ENCODE results near the gene ARHGEF9.

Gene ARHGEF9

DNA sequence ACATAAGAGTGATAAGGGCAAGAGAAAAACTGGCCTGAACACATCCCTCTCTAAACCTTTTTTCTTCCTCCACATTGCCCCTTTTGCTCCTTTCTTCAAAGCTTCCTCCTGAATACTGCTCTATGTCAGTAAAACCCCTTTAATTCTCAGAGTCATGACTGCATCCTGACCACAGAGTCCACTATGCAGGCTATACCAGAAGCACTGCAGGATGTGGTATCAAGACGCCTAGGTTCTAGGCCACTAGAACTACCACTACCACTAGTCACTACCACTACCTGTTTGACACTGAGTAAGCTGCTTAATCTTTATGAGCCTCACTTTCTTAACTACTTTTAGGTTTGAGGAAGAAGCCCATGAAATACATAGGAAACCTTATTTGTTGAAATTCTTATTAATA, 38.7 kb downstream of the ARHGEF9 start:
- DNase-seq = no peak

DNA sequence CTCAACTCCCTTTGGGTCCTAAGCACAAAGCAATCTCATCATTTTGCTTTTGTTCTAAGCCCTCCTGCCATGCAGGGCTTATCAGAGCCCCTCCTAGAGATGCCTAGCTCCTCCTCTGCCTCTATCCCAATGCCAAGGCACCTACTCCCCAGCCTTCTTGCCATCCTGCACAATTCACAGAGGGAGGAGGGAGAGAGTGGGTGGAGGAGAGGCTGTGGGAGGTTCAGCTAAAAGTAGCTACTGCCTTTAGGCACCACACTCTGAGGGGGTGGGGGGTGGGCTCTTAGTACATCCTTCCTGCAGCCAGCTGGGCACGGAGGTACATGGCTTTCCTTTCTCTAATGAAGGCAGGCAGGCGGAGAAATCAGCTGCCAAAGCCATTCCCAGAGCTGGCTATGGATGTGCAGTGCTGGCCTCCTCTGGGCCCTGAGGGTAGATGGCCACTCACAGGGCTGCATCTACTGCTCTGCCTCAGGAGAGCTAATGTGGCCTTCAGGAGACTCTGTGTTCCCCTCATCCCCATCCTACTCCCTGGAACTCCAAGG, 40.1 kb downstream of the ARHGEF9 start:
- no peak for DNase-seq

DNA sequence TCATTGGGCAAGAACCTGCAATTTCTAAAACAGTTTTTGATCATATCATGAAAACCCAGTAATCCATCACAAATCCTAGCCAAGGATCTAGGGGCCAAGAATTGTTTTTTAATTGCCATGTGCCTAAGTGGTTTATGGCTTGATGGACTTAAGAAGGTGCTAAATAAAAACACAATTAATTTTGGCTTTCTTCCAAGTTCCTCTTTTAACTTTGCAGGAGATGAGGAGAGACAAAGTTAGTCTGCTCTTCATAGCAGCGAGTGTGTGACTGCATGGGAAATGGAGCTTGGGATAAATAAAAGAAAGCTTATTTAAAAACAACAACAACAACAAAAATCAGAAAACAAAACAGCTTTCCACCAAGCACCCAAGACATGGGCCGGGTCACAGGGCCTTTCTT, 41.4 kb downstream of the ARHGEF9 start:
- no peak for DNase-seq

DNA sequence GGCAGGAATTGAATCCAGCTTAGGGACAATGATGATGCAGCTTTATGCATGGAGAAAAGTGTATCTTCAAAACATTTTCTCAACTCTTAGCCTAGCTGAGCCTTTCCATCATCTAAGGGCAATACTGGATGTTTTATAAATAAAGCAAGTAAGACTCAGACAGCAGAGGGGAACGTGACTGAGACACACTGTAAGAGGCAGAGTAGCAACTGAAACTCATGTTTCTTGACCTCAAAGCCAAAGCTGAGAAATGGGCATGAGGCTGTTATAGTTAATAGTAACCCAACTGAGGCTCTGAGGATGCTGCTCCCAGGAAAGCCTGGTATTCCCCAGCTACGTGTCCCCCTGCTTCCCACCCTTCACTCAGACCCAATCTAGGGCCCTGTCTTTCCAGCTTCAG, 44.6 kb downstream of the ARHGEF9 start:
- no peak for DNase-seq

DNA sequence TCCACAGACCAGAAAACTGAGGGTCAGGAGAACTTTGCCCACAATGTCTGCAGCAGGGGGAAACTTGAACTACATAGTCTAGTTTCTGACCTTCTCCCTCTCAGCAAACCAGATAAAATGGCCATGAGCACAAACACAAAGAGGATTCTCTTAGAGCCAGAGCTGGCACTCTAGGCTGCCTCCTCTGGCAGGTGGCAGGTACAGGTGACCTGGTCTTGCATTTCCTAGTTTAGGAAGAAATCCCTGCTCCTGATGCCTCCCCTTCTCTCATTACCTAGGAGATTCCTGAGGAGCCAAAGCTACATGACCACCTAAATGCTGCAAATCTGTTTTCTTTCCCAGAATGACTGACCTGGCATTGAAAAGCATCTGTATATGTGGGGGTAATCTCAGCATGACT, 45.1 kb downstream of the ARHGEF9 start:
- DNase-seq = no peak

DNA sequence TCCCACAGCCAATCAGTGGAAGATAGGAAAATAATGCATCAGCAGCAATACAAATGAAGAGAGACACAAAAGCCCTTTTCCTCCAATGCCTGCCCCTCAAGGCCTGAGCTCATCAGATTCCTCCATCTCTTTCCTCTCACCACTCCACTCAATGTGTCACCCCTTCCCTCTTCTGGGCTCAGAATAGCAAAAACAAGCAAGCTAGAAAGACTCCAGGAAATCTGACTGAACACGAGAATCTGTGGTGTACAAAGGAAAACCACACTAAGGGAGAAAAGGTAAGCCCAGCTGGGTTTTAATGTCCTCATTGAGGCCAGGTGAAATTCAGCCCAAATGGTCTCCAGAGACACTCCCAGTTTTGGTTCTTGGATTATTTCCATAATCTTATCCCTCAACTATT, 46.3 kb downstream of the ARHGEF9 start:
- DNase-seq = no peak

DNA sequence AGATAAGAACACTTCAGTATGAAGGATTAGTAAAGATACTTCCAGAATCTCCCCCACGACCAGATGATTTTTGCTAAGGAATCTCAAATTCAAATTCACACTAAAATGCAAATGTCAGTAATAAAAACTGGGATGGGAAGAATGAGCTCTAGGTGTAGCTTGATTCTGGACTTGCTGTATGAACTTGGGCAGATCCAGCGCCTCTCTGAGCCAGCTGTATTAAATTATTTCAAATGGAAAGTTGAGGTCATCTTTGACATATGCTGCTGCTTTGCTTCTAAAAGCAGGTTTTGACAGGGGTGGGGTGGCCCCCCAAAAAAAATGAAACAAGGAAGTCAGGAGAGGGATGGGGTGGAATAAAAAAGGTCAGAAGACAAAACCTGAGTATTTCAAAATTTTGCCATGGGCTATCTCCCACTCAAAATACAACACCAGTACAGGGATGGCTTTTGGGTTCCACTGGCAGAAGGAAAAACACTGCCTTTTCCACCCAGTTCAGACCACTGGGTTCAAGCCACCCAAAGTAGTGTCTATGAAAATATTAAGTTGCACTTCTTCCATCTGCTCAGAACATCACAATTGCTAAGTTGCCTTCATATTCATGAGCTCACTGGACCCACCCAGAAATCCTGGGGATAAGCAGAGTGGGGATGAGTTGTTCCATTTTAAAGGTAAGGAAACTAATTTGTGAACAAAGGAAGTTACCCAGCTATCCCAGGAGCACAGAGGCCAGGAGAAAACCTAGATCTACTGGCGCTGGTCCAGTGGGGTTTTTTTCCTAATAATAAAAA, 47.7 kb downstream of the ARHGEF9 start:
- no peak for DNase-seq

DNA sequence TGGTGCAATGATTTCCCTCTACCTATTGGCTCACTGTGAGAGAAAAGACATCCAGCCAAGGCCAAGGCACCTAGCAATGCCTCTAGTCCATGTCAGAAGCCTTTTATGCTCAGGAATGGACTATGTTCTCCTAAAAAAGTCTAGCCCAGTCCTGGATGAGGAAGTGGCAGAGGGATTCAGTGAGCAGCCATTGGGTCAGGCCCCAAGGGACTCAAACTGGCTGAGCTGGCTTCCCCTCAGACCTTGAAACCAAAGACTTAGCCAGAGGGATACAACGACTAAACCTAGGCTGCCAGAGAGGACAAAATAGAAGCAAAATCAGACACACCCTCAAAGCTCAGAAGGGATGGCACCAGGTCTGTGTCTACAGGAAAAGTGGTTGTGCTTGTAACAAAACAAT, 49.1 kb downstream of the ARHGEF9 start:
- no peak for DNase-seq

DNA sequence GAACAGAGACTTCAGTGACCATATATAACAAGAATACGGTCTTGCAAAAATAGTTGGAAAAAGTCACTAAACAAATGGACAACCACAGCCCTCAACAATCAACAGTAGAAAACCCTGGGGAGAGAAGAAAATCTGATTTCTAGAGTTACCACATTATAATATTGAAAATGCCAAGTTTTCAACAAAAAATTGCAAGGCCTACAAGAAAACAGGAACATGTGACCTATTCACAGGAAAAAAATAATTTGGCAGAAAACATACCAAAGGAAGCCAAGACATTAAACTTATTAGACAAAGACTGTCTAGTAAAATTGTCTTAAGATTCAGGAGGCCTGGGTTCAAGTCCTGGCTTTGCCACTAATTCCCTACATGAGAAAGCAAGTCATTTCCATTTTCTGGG, 64.7 kb downstream of the ARHGEF9 start:
- DNase-seq = no peak

DNA sequence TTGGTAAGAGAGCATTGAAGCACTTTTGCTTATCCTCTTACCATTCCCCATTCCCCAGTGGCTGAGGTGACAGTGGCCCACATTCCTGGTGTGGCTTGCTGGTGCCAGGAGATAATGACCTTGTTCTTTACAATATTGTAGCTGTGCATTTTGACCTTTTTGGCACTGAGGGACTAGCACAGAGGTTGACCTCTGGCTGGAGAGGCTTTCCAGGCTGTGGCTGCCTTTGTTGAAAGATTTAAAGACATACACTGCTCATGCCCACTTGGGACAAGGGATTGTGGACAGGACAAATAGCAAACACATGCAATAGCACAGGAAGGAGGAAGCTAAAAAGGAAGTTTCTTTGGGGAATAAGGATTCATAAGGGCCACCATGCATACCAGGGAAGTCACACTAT, 65.4 kb downstream of the ARHGEF9 start:
- no peak for DNase-seq

DNA sequence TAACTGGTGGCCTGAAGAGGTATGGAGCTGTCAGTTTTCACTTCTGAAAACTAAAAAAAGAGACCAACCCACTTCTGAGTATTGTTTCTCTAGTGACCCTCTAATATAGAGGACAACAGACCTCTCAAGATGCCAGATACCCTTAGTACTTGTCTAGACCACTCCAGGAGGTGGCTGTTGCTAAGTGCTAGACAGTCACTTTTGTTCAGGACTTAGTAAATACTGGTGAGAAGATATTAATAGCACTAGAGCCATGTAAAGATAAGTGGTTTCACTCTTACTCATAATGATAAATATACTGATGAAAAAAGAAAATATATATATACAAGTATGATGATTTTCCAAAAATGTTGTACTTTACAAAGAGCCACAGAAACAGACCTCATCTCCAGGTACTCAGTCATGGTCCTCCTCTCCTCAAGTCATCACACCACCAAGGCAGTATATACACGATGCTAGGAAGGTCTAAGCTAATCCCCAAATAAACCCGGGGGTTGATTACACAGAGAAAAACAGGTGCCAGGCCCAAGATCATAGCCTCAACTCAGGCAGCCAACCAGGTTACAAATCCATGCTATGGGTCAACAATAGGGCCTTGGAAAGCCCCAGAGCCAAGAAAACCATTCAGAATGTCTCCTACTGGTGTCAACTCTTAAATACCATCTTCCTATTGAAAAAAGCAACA, 66.9 kb downstream of the ARHGEF9 start:
- DNase-seq = no peak

DNA sequence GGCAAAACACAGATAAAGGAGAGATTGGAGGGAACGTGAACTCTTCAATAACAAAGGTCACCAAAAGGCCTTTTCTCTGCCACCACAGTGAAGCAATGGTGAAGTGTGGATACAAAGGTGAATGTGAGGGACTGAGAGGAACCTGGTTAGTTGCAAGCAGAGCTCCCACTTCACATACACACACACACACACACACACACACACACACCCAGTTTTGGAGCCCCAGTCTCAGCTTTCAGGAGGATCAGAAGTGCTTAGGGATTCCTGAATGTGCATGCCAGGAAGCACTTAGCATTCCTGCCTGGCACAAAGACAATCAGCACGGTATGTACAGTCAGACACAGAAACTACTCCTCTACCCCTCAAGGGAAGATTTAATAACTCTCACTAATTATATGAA, 71.5 kb downstream of the ARHGEF9 start:
- DNase-seq = no peak

DNA sequence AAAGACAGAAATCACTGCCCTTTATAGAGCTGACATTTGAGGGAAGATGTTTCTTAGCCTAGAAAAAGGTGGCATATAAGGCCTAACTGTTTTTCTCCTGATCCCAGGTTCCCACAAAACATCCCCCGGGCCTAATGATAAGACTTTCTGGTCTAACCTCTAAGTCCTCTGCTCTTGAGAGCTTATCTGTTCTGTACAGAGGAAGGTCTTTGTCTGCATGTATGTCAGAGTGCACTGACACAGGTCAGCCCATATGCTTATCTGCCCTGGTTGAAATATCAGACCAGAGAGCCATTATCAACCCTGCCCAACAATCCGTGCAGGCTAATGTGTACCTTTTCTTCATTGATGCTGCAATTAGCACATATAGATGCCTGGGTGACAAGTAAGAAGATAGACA, 76.2 kb downstream of the ARHGEF9 start:
- no peak for DNase-seq

DNA sequence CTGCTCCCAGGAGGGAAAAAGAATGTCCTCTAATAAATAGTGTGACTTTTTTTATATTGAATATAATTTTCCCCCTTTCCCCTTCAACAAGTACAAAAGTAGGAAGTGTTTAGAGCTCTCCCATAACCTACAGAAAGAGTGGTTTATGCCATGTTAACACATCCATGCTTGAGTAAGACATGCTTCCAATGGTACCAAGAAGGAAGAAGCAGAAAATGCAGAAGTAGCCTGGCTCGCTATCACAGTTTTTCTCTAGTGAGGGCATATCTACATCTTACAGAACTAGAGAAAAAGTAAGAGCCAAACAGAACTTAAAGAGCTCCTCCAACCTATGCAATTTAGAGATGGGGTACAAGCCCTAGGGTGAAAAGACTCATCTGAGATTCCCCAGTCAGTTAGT, 82.5 kb downstream of the ARHGEF9 start:
- no peak for DNase-seq

DNA sequence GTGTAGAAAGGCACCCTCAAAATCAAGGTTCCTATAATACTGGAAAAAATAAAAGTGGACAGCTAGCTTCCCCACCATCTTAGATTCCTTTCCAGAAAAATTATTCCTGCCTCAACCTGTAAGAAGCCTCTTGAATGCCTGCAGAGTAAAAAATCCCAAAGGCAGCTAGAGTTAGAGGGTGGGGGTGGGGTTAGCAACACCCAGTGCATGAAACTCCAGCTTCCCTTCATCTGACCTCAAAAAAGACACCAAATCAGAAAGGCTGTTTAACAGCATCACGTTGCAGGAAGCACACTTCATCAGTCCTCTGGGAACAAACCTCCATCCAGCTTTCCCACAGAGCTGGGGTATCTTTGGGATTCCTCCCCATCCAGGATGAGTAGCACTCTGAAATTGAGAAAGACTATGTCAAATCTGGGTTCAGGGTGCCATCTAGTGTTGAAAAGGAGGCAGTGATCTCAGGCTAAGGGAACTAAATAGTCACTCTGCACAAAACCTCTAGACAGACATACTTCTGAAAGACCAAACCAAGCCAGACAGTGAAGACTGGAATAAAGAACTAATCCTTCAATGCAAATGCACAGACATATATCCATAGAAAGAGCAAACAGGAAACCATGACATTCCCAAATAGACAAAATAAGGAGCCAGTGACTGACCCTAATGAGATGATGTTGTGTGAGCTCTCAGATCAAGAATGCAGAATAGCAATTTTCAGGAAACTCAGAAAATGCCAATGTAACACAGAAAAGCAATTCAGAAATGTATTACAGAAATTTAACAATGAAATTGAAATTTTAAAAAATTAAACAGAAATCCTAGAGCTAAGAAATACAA, 97.9 kb downstream of the ARHGEF9 start:
- DNase-seq = peak; percentile 35

DNA sequence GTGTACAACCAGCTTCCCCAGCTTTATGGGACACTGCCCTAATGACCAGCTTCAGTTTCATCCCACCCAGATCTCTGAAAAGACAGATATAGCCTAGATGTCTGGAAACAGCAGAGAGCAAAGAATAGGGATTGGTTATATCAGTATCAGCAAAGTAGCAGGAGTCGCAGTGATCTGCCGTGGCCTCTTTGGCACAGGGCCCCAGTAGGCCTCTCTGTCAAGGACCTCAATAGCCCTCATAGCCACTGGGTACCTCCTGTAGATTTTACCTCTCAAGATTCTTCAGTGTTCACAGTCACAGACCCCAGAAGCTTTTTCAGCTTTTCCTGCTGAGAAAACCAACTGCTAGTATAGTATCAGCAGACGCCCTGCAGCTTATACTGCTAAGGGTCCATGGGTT, 104.6 kb downstream of the ARHGEF9 start:
- DNase-seq = no peak

DNA sequence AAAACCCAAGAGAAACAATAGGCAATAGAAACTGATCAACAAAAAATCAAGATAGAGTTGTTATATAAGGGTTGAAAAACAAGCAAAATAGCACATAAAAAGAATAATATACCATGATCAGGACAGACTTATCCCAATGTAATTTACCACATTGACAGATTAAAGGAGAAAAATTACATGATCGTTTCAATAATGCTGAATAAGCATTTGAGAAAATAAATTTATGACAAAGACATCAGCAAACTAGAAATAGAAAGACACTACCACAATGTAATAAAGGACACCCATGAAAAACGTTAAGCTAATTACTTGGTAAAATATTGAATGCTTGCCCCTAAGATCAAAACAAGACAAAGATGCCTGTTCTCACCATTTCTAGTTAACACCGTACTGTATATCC, 105.6 kb downstream of the ARHGEF9 start:
- no peak for DNase-seq

DNA sequence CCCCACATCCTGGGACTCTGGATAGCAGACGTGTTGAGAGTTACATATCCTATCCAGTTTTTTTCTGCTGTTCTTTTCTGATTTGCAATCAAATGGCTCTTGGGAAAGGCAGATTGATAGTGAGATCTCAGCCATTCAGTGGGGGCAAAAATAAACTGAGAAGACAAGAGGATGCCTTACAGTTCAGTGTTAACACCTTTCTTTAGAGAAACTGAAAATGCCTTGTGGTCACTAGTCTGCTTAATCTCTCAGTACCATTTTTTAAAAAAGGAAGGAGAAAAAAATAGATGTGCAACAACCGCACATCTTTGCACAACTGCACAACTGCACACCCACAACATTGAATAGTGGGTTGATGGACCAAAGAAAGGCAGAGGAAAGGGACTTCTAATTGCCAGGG, 109.3 kb downstream of the ARHGEF9 start:
- DNase-seq = no peak

DNA sequence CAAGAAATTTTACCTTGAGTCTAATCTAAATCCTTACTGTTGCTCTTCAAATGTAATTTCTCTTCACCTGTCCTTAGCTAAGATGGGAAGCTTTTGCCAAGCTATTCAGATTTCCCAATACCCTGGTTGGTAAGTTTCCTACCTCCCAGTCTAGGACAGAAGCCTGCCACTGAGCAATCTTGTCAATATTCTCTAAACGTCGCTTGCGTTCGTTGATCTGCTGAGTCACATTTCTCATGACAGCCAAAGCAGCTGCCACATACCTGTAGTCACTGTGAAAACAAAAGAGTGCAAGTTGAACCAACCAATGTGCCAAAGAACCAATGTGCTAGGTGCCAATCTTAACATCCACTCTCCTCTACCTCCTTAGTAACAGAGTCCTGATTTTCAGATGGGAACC, 111.1 kb downstream of the ARHGEF9 start:
- DNase-seq = no peak

DNA sequence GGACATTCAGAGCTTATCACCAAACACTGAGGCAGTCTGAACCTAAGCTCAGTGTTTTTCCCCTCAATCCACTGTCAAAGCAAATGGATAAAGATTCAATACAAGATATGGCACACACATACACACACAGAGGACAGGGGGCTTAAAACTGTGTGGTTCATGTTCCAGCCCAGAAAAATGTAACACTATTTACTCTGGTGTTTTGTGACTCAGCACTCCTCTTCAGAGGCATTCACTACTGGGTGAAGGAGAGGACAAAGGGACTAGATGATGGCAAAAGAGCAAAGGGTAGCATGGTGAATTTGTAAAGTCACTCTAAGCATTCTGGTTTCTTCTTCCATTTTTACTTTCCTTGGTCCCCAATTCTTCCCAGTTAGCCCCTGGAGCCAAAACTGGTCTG, 120.3 kb downstream of the ARHGEF9 start:
- no peak for DNase-seq

DNA sequence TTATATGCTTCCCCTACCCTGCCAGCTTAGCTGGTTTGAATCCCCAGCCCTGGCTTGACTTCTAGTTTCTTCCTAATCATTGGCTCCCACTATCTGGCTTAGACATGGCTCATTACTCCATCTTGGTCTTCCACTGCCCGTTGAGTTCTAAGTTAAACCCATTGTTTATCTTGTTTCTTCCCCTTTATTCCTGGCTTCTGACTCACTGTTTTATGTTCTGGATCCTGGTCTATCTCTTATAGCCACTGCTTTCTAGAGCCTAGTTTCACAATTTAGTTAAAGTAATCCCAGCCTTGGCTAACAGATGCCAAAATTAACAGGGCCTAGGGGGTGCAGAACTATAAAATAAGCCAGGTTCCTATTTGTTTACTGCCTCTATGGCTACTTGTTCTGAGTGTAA, 120.9 kb downstream of the ARHGEF9 start:
- no peak for DNase-seq

DNA sequence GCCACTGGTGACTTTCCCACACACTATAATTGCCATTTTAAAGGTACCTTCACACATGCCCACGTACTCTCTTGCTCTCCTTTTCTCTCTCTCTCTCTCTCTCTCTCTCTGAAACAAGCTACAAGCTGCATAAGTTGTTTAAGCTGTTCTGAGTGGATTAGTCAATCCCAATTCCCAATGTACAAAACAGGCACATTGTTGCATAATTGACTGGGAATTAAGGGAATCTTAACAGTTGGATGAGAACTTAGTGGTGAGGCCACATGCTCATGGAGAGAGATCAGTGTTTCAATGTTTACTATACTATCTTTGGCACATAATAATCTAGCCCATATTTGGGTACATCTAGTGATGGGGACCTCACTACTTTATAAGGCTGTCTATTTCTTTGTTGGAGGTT, 123.3 kb downstream of the ARHGEF9 start:
- no peak for DNase-seq

DNA sequence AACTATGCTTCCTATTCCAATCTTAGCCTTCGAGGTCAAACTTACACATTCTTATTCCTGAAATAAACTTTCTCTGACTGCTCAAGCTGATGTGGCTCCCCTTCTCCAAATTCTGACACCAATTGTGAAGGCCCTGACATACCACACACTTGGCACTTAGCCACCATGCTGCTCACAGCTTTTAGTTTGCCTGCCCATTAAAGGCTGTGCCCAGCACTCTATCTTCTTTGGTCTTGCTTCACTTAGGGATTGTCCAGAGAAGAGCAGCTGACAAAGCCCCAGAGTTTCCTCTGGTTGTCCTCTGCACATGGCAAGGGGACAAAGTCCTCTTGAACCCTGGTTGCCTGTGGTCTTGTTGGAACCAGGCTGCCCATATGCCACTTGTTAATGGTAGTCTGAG, 126.1 kb downstream of the ARHGEF9 start:
- no peak for DNase-seq

DNA sequence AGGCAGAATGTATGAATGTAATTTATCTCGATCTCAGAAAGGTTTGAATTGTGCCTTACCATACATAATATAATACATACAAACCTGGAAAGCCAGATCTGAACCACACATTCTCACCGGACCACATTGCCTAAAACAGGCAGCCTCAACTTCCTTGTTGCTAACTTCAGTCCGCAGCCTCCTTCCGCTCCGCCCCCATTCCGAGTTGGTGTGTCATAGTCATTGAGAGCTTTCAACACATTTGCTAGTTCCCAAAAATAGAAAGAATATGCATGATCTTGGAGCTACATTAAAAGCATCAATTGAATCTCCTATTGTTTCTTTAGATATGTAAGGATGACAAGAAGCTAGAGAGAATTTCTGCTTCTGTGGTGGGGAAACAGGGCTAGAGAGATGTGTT, 127.2 kb downstream of the ARHGEF9 start:
- no peak for DNase-seq
